GM12878 (cell line): ENCODE data around the gene SUSD2. TPM values are rescaled to one million over a fixed set of nuclear protein-coding genes. Genes with fewer than 3 reads are reported as not detected.

Experiments used
- ATAC-seq: fragments of 200-7000 bp; cut with Tn5 transposase; 3 replicates; pipeline ENCODE4 v1.9.1; 2020; ENCODE audit warnings: mild to moderate bottlenecking, moderate library complexity
- BruUV-seq: library from RNA; stranded (reverse); fragments of 400-500 nt; replicated peaks from 2 replicates; lab custom pipeline; 2021; lab: Mats Ljungman, UMichigan
- CTCF ChIA-PET: fragments of 300-600 bp; sonication (Branson Sonifier 250); formaldehyde crosslinking; extraction: SDS; loops from one replicate; lab custom pipeline; 2021; ENCODE audit warnings: inconsistent platforms; lab: Yijun Ruan, JAX
- POLR2A ChIA-PET: fragments of 350-600 bp; formaldehyde crosslinking; extraction: SDS; loops from one replicate; lab custom pipeline; 2021; ENCODE audit warnings: inconsistent platforms; lab: Charles Lee
- RAD21 ChIA-PET: fragments of 300-600 bp; sonication (Branson Sonifier 250); formaldehyde crosslinking; loops from one replicate; lab custom pipeline; 2023; ENCODE audit warnings: antibody characterized with exemption; ENCODE audit not compliant: unreplicated experiment; lab: Charles Lee
- SMC1A ChIA-PET: fragments of 300-600 bp; sonication (Branson Sonifier 250); formaldehyde crosslinking; loops from one replicate; lab custom pipeline; 2023; ENCODE audit not compliant: unreplicated experiment, uncharacterized antibody; lab: Charles Lee
- DNase-seq: peaks from one replicate; pipeline ENCODE4 v3.0.0-alpha.2; 2011; ENCODE audit warnings: low read depth, low spot score
- FAIRE-seq: peaks from 3 replicates; lab custom pipeline; 2011; peaks lifted over from hg19 to GRCh38; lab: Jason Lieb, UNC
- H2AFZ ChIP-seq: 2 replicates; pipeline ENCODE4 v1.6.0; 2011; ENCODE audit warnings: low read depth, low read length, control low read depth; ENCODE audit not compliant: control insufficient read depth
- H3K27ac ChIP-seq: 2 replicates; pipeline ENCODE4 v1.5.1; 2011; ENCODE audit warnings: control low read depth; ENCODE audit not compliant: control insufficient read depth, insufficient read depth
- H3K27me3 ChIP-seq, 2 experiments: replicated peaks in 1 of 2; 2 replicates each; pipeline versions ENCODE4 v1.6.0 to v1.6.1; 2011; ENCODE audit warnings: low read length in 1 of 2; ENCODE audit not compliant: control insufficient read depth in 2 of 2, insufficient read depth in 2 of 2
- H3K36me3 ChIP-seq, 2 experiments: 2 replicates each; pipeline ENCODE4 v1.5.1; 2011; ENCODE audit warnings: low read length in 1 of 2; ENCODE audit not compliant: control insufficient read depth in 2 of 2, insufficient read depth in 2 of 2
- H3K4me1 ChIP-seq: 2 replicates; pipeline ENCODE4 v1.6.1; 2011; ENCODE audit warnings: mild to moderate bottlenecking, low read length, moderate library complexity, mixed read lengths; ENCODE audit not compliant: control insufficient read depth, insufficient read depth
- H3K4me2 ChIP-seq: 2 replicates; pipeline ENCODE4 v1.6.0; 2011; ENCODE audit warnings: control low read depth; ENCODE audit not compliant: control insufficient read depth, insufficient read depth
- H3K4me3 ChIP-seq: fragments of 200-600 bp; sonication (generic); 2 replicates; pipeline ENCODE4 v1.5.1; 2016
- H3K79me2 ChIP-seq: 2 replicates; pipeline ENCODE4 v1.6.0; 2011; ENCODE audit warnings: low read length; ENCODE audit not compliant: control insufficient read depth, insufficient read depth
- H3K9ac ChIP-seq: 2 replicates; pipeline ENCODE4 v1.8.0; 2011; ENCODE audit warnings: low read length, control low read depth, mixed read lengths; ENCODE audit not compliant: control insufficient read depth, insufficient read depth
- H3K9me3 ChIP-seq: replicated peaks from 3 replicates; pipeline ENCODE4 v1.5.1; 2011; ENCODE audit warnings: mild to moderate bottlenecking, low read length; ENCODE audit not compliant: control insufficient read depth, insufficient read depth
- H4K20me1 ChIP-seq: 2 replicates; pipeline ENCODE4 v1.6.0; 2011; ENCODE audit not compliant: control insufficient read depth, insufficient read depth
- BMI1 ChIP-seq: fragments of 450-650 bp; IDR thresholded peaks from 2 replicates; pipeline ENCODE4 v1.6.1; 2016; ENCODE audit warnings: mild to moderate bottlenecking, moderate library complexity, borderline replicate concordance
- BRCA1 ChIP-seq: IDR thresholded peaks from 2 replicates; pipeline ENCODE4 v1.6.1; 2011; ENCODE audit warnings: low read depth, low read length, improper control_type of control experiment
- E2F4 ChIP-seq: IDR thresholded peaks from 2 replicates; pipeline ENCODE4 v1.6.1; 2012; ENCODE audit warnings: low read depth, low read length, improper control_type of control experiment
- NFYA ChIP-seq: IDR thresholded peaks from 2 replicates; pipeline ENCODE4 v1.6.1; 2011; ENCODE audit warnings: low read depth, mild to moderate bottlenecking, low read length, improper control_type of control experiment, borderline replicate concordance
- NFYB ChIP-seq: IDR thresholded peaks from 2 replicates; pipeline ENCODE4 v1.6.1; 2011; ENCODE audit warnings: low read depth, mild to moderate bottlenecking, low read length, improper control_type of control experiment, moderate library complexity; ENCODE audit not compliant: insufficient read depth
- NR2C1 ChIP-seq: fragments of 450-650 bp; IDR thresholded peaks from 2 replicates; pipeline ENCODE4 v1.6.1; 2017; ENCODE audit warnings: antibody characterized with exemption, mild to moderate bottlenecking, moderate library complexity
- SREBF1 ChIP-seq: IDR thresholded peaks from 2 replicates; pipeline ENCODE4 v1.6.1; 2012; ENCODE audit warnings: mild to moderate bottlenecking, low read length
- TCF3 ChIP-seq: IDR thresholded peaks from 2 replicates; pipeline ENCODE4 v1.6.1; 2012; ENCODE audit warnings: low read depth, mild to moderate bottlenecking, low read length, borderline replicate concordance; ENCODE audit not compliant: insufficient read depth
- USF1 ChIP-seq: IDR thresholded peaks from 2 replicates; pipeline ENCODE4 v1.6.1; 2011; ENCODE audit warnings: borderline replicate concordance, low read depth, mild to moderate bottlenecking, moderate library complexity, mixed read lengths, low read length; ENCODE audit not compliant: insufficient read depth; ENCODE audit errors: extremely low read length
- ZBED1 ChIP-seq: IDR thresholded peaks from 2 replicates; pipeline ENCODE4 v1.6.1; 2016; ENCODE audit warnings: borderline replicate concordance
- ZNF24 ChIP-seq: fragments of 450-650 bp; IDR thresholded peaks from 2 replicates; pipeline ENCODE4 v1.6.1; 2017; ENCODE audit warnings: antibody characterized with exemption, mild to moderate bottlenecking
- ZNF384 ChIP-seq: IDR thresholded peaks from 2 replicates; pipeline ENCODE4 v1.6.1; 2012; ENCODE audit warnings: low read depth, mild to moderate bottlenecking, low read length, improper control_type of control experiment, borderline replicate concordance
- ZNF687 ChIP-seq: fragments of 450-650 bp; IDR thresholded peaks from 2 replicates; pipeline ENCODE4 v1.6.1; 2017; ENCODE audit warnings: mild to moderate bottlenecking, moderate library complexity
- WGBS: methylation state at CpG from one replicate; pipeline ENCODE4 v1.1.6; 2016; ENCODE audit warnings: low lambda C conversion rate; ENCODE audit not compliant: insufficient replicate concordance, insufficient coverage; ENCODE audit errors: missing lambda C conversion rate; 5-methylcytosine and 5-hydroxymethylcytosine counted together
- in situ Hi-C: fragments of 300-500 bp; cut with MboI; formaldehyde crosslinking; loops from 9 replicates; pipeline ENCODE4 v1.14.3; 2018; ENCODE audit warnings: mixed read lengths
- intact Hi-C: fragments of 100-400 bp; cut with micrococcal nuclease; formaldehyde crosslinking; loops from one replicate; pipeline ENCODE4 v1.14.2; 2022; ENCODE audit not compliant: unreplicated experiment
- polyA plus RNA-seq, 11 experiments: library from polyadenylated mRNA; depleted of rRNA in 4 of 11; unstranded in 6 of 11; stranded (reverse) in 5 of 11; fragments of >200 nt; fragmentation: Nextera tagmentation in 4 of 11; fragmentation: Illumina TruSeq in 1 of 11; extraction: Ambion mirVana in 4 of 11; extraction: Trizol in 1 of 11; gene quantifications; 1 replicate in 1 of 11; 2 replicates in 10 of 11; pipeline versions ENCODE4 v1.2.1 to v1.2.3, GENCODE V29; 2011 to 2016; ENCODE audit warnings: inconsistent platforms in 2 of 11, missing spikeins in 2 of 11, low read depth in 1 of 11
- total RNA-seq, 4 experiments: library from RNA; depleted of rRNA in 3 of 4; stranded (reverse); fragments of >200 nt in 3 of 4; fragmentation: Illumina TruSeq in 1 of 4; extraction: Trizol in 1 of 4; gene quantifications; 2 replicates each; pipeline versions ENCODE4 v1.2.1 to v1.2.3, GENCODE V29; 2013 to 2021

The SUSD2 gene
- total and polyA plus RNA-seq, 10 of the 15 experiments (the other 5 are each of a cell fraction or from before 2014, with no cell fraction given) = 0.04 to 0.31 (median 0.11) TPM; not detected in 5

GRCh38 chr22:24233816-24234215 is 52.5 kb downstream of the SUSD2 start:
- Histone ChIP-seq H3K9me3 (no peaks in the 10 kb centered on the region), H3K4me1 (no peaks in the 10 kb centered on the region), H3K27ac (no peak overlapping the region), H3K9ac (no peak overlapping the region), H3K79me2 (no peaks in the 10 kb centered on the region), H3K4me3 (no peak overlapping the region), H3K4me2 (no peak overlapping the region), H2AFZ (no peak overlapping the region), H3K36me3 (no peaks in the 10 kb centered on the region), H4K20me1 (no peaks in the 10 kb centered on the region), H3K27me3 (no peaks in the 10 kb centered on the region)
- ChIA-PET SMC1A (interaction anchor here (1.3 kb wide), 1 partner anchor 44 kb away, joined by 4 read pairs; no protein-coding TSS in a partner anchor), POLR2A (no interaction called here), RAD21 (no interaction called here), CTCF (no interaction called here)
- in situ Hi-C loops = no loop called here
- no TSS peak for BruUV-seq
- no peak for FAIRE-seq
- intact Hi-C loops = no loop called here
- WGBS = 93% methylated on average over 14 of the region's 14 CpGs
- no peak for DNase-seq
- TF ChIP-seq TCF3 (no peak), ZNF687 (no peak), USF1 (no peak), NFYB (no peak), ZNF24 (no peak), ZBED1 (no peak), ZNF384 (no peak), NR2C1 (no peak), BMI1 (no peak), SREBF1 (no peak), BRCA1 (no peak), NFYA (no peak), E2F4 (no peak)
- no peak for ATAC-seq
